Sigmoid colon (tissue), 4 donors: Measurements from ENCODE around the gene AANAT.

Experiments used
- CTCF ChIP-seq, 4 experiments: fragments of 450-650 bp in 3 of 4; fragments of 200-600 bp in 1 of 4; IDR thresholded peaks; one replicate each; pipeline ENCODE4 v1.5.1; 2016 to 2019; ENCODE audit warnings: antibody characterized with exemption in 4 of 4, mild to moderate bottlenecking in 3 of 4, moderate library complexity in 2 of 4
- EP300 ChIP-seq, 4 donors: sonication (generic); formaldehyde crosslinking; IDR thresholded peaks; one replicate each; pipeline ENCODE4 v1.6.1; 2017; ENCODE audit warnings: antibody characterized with exemption in 4 of 4
- POLR2AphosphoS5 ChIP-seq, 4 donors: sonication (generic); formaldehyde crosslinking; IDR thresholded peaks; one replicate each; pipeline ENCODE4 v1.6.1; 2017; ENCODE audit warnings: antibody characterized with exemption in 4 of 4

- TF ChIP-seq CTCF (IDR thresholded peaks at IDR 0.05): no peak
- TF ChIP-seq EP300 (IDR thresholded peaks at IDR 0.05): no peak
- no peak for TF ChIP-seq POLR2AphosphoS5 (IDR thresholded peaks at IDR 0.05)
Observed at GRCh38 chr17:76517638-76518038, 50.2 kb downstream of the AANAT start.
